Stimulated activated CD8-positive, alpha-beta memory T cell treated with anti-CD3 and anti-CD28 coated beads, Interleukin-12 subunit alpha, Interleukin-12 subunit beta, amount 100 ng/mL, for 1 hour (primary cell): ENCODE results near the gene PRKAG2.
"Not testable (repeated sequence)": the region's sequence is repeated elsewhere in the genome, so short reads cannot be mapped to it uniquely, and the experiment has no call there.

Experiments used
- DNase-seq: peaks from one replicate; pipeline ENCODE4 v3.0.0-alpha.2; 2020; ENCODE audit warnings: low read depth

The PRKAG2 gene

DNA sequence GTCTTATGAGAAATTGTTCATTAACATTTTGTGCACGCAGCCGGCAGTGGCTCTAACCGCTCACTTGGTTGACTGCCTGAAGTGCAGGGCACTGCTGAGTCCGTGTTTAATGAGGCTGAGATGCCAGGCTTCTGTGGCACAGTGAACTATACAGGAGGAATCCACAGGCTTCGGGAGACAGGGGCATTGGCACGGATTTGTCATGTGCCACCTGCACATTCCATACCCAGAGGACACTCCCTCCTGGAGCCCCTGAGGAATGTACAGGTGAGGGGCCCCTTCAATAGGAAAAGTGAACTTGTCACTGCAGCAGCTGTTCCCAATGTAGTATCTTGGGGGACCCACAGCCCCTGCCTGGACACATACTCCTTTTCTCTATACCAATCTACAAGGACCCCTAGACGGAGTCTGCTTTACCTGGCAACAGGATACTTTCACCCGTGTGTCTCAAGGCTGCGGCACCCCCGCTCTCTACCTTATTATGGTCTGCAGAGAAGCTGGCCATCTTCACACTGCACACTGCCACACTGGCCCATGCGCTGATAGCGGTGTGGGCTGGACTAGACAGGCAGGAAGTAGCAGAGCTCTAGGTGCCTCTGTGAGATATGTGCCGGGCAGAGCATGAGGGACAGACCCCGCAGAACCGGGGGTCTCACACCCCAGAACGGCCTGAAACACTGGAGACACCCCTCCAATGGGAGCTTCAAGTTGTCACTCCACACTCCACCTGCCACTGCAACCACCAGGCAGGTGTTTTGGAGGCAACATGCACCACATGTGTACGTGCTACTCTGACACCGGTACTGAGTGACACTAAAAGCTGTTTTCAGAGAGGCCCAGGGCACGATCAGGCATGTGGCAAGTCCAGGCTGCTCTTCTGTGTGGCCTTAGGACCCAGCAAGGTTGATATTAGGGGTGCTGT, 285.8 kb downstream of the PRKAG2 start:
- DNase-seq = no peak

DNA sequence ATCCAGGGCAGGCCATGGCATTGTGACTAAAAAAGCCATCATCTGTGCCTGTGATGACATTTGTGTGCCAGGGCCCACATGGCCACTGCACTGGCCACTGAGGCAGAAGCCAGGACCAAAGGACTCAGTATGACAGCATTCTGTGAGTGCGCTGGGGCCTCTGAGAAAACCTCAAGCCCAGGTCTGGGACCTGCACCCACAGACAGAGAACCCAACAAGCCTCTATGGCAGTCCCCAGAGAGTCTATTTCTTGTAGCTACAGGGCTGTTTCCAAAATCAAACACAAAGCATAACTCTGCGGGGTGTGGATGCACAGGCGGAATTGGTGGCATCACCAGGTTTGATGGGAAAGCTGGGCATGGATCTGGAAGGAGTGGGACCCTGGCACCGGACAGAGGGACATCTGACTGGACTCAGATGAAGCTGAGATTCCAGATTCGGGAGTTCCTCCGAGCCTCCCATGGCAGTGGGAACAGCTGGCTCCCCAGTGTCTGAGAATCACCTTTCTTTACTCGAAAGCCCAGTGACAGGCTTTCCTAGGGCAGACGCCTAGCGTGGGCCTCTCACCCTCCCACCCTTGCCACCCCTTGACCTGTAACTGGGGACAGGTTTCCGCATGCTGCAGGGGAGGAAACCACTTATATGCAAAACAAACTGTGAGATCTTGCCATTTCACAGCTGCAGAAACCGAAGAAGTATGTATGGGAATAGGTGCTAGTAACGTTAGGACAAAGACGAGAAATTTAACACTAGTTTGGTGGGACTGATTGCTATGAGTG, 286.7 kb downstream of the PRKAG2 start:
- no peak for DNase-seq

- no peak for DNase-seq
Observed at GRCh38 chr7:151588982-151589381, 287.9 kb downstream of the PRKAG2 start.

DNA sequence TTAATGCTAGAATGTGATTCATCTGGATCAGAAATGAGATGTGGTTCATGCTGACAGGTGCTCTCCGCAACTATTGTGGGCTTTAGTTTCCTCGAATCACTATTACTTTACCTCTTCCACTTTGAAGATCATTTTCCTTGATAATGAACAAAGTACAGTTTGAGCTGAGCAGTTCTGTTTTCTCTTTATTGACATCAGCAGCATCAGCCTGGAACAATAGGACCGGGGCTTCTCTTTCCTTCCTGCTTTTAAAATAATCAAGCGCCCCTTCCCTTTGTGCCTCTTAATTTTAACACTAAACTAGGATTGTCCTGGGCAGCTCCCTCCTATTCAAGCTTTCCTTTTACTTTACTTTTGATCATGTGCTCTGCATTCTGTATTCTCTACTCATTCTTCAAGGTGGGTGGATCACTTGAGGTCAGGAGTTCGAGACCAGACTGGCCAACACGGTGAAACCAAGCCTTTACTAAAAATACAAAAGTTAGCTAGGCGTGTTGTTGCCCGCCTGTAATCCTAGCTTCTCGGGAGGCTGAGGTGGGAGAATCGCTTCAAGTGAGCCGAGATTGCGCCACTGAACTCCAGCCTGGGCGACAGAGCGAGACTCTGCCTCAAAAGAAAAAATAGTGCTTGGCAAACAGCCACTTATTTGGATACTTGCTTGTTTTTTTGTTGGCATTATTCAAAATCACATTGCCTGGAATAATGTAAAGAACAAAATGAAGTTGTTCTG, 290.2 kb downstream of the PRKAG2 start:
- no peak for DNase-seq

DNA sequence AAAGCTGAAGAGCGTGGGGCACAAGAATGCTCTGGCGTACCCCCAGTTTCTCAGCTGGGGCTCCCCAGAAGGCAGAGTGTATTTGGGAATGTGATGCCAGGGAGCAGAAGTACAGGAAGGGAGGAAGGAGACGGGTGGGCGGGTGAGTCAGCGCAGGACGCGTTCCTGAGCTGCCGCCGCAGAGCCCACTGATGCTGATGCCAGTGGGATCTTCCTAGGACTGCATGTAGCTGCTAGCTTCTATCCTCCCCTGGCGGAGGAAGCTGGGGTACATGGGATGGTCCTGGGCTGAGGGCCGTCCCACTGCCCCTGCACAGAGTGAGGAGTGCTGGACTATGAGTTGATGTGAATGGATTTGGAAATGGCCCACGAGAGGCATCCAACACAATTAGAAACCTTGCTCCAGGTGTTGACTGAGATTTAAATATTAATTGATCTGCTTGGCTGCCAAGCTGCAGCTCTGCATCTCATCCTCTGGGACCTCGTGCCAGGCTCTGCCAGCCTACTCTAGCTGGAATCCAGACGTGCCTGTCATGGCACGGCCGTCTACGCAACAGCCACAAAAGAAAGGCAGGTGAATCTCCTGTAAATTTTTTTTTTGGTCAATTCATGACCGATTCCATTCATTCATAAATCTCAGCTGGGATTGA, 291.0 kb downstream of the PRKAG2 start:
- no peak for DNase-seq

DNA sequence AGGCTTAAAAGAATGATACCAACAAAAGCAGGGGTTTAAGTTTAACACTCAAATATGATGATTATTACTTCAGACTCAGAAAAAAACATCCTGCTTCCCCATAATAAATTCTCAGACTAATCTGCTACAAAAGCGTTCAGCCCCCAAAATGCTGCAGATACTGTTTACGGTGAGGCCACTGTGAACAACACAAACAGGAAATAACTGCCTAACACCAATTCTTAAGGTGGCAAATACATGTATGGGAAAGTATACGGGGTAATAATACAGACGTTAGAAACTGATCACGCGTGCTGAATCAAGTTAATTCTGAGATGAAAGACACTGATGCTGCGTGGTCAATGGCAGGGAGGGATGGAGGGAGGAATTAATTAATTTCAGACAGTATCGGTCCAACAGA, 295.2 kb downstream of the PRKAG2 start:
- DNase-seq = no peak

GRCh38 chr7:151579644-151580043, 297.3 kb downstream of the PRKAG2 start:
- no peak for DNase-seq

- no peak for DNase-seq
Observed at GRCh38 chr7:151575410-151575809, 301.5 kb downstream of the PRKAG2 start.

DNA sequence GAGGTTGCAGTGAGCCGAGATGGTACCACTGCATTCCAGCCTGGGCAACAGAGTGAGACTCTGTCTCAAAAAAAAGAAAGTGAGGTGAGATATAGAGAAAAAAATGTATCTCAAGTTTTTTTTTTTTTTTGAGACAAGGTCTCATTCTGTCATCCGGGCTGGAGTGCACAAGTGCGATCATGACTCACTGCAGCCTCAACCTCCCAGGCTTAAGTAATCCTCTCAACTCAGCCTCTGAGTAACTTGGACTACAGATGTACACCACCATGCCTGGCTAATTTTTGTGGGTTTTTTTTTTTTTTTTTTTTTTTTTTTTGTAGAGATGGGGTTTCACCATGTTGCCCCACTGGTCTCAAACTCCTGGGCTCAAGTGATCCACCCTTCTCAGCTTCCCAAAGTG, 303.9 kb downstream of the PRKAG2 start:
- DNase-seq = not testable (repeated sequence)

DNA sequence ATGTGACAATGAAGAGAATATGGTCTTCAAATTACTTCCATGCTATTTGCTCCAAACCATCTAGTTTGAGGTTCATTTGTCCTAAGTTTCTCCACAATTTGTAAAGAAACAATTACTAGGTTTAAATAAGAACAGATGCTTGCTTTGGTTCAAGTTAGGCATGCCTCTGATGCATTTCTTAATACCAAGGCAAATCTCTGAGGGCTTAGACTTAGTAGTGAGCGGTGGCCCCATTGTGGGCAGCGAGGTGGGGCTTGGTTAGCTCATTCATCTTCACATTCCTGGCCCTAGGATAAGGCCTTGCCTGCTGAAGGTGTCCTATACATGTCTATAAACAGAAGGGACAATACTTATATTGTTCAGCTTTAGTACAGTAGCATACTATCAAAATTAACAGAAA, 304.8 kb downstream of the PRKAG2 start:
- DNase-seq = no peak

- DNase-seq = no peak
Observed at GRCh38 chr7:151571471-151571870, 305.4 kb downstream of the PRKAG2 start.

- DNase-seq = no peak
Observed at GRCh38 chr7:151570366-151570915, 306.5 kb downstream of the PRKAG2 start.

DNA sequence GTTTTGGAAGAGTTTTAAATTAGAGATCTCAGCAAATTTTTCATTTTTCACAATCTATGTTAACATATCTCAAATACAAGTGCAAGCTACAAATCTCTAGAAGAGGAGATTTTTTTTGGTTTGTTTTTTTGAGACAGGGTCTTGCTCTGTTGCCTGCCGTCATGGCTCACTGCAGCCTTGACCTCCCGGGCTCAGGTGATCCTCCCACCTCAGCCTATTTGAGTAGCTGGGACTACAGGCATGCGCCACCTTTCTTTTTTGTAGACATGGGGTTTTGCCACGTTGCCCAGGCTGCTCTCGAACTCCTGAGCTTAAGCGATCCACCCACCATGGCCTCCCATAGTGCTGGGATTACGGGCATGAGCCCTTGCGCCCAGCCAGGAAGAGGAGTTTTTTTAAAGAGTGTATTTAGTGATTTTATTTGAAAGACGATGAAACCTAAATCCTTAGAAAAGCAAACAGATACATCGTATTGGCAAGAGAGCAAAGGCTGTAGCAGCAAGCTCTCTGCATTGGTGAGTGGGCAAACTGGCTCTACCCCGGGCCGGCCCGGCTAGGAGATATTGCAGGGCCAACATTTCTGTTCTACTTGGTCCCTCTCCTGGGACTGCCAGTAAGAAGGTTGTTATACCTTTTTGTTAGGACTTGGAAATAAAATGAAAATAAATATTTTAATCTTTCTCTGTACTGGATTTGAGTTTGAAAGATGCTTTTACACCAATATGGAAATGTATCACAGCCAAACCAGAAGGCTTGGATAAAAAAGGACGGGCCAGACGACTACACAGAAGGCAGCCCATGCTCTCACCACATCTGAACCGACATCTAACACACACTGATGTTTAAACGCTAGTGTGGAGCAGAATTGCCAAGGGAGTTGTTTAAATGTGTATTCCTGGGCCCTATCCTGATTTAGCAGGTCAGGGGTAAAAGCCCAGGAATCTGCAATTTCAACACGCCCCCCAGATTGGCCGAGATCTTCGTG, 307.7 kb downstream of the PRKAG2 start:
- DNase-seq = no peak

- no peak for DNase-seq
Observed at GRCh38 chr7:151566897-151567320, 310.0 kb downstream of the PRKAG2 start.

DNA sequence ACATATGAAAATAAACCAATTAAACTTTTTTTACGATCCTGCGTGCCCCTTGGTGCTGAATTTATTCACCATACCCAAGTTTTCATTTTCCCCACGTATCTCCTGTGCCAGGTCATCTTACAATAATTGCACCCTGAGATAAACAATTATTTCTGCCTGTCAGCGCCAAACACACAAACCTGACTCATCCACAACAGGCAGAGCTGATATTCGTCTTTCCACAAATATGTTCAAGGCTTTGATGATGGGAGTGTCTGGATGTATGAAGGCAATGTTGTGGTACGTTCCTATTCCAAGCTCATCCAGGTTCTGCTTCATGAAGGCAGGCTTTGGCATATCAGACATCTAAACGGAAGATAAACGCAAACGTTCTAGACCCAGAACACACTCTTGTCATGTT, 311.4 kb downstream of the PRKAG2 start:
- no peak for DNase-seq

DNA sequence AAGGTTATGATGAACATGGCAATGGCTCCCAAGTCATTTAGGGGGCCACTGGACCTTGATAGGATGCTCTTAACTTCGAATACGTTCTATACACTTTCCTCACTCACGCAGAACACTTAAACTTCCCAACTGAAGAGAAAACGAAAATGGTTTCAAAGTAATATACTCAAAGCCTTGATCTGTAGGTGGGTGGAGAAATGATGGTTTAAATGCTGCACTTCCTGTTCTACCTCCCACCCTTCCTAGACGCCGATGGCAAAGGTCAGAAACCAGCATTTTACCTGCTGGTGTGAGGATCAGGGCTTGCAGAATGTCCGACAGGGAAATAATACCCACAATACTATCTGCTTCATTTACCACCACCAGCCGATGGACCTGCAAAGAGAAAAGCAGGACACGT, 316.7 kb downstream of the PRKAG2 start:
- no peak for DNase-seq

GRCh38 chr7:151559557-151560183, 317.2 kb downstream of the PRKAG2 start:
- no peak for DNase-seq

DNA sequence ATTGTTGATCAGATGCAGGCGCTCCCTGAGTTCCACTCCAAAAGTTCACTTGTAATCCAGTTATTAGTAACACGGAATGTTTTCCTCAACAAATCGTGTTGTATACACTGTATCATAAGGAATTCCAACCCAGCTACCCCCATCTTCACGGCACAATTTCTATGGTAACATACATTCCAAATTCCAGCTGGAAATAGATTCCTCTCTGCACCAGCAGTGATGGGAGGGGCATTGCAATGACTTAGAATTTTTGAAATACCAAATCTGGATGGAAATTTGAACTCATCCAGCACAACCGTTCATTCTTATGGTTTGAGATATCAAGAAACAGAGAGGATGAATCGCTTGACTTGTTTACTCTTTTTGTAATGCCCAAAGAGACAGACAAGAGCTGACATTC, 318.3 kb downstream of the PRKAG2 start:
- DNase-seq = no peak

GRCh38 chr7:151556592-151556991, 320.3 kb downstream of the PRKAG2 start:
- DNase-seq = no peak

DNA sequence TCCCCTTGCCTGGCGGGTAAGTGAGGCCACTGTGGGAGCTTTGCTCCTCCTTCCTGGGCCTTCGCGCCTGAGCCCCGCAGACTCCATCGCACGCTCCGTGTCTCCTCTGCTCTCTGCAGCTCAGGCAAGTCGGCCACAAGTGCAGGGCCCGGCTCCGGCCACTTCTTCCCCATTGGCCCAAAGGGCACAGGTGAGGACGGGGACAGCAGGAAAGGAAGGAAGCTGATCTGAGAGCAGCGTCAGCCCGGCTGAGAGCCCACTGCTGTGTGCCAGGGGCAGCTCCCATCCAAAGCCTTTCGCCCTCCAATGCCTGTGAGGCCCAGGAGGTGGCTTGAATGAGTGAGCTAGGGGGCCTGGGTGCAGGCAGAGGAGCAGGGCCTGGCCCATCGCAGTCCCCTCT, 323.6 kb downstream of the PRKAG2 start:
- DNase-seq = no peak
